ENCODE measurements around the gene RRAS2.

DNA sequence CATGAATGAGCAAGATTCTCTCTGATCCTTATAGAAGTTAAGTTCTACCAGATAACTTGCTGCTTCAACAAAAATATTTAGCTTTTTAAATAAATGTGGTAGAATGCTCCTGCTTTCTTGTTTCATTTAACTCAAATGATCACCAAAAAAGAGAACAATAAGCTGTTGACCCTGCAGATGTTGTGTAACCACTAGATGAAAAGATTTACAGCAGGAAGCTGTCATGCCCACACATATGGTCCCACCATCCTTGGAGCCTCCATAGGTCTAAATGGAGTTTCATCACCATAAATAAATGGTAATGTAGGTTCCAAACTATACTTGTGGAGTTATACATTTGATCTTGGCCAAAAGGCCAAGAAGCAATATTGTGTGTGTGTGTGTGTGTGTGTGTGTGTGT, 118.8 kb downstream of the RRAS2 start:
- TF ChIP-seq, protein P1, sequence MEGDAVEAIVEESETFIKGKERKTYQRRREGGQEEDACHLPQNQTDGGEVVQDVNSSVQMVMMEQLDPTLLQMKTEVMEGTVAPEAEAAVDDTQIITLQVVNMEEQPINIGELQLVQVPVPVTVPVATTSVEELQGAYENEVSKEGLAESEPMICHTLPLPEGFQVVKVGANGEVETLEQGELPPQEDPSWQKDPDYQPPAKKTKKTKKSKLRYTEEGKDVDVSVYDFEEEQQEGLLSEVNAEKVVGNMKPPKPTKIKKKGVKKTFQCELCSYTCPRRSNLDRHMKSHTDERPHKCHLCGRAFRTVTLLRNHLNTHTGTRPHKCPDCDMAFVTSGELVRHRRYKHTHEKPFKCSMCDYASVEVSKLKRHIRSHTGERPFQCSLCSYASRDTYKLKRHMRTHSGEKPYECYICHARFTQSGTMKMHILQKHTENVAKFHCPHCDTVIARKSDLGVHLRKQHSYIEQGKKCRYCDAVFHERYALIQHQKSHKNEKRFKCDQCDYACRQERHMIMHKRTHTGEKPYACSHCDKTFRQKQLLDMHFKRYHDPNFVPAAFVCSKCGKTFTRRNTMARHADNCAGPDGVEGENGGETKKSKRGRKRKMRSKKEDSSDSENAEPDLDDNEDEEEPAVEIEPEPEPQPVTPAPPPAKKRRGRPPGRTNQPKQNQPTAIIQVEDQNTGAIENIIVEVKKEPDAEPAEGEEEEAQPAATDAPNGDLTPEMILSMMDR (IDR thresholded peaks at IDR 0.05): no peak
- TF ChIP-seq EP300 (IDR thresholded peaks at IDR 0.05): no peak
- TF ChIP-seq POLR2A (IDR thresholded peaks at IDR 0.05; ENCODE audit: low read depth): no peak

All from esophagus muscularis mucosa (tissue), 4 donors.